Activated CD8-positive, alpha-beta memory T cell treated with anti-CD3 and anti-CD28 coated beads for 24 hours (primary cell): ENCODE data around the gene NOD2.

Experiments
- DNase-seq: peaks from one replicate; pipeline ENCODE4 v3.0.0-alpha.2; 2020

The NOD2 gene

DNA sequence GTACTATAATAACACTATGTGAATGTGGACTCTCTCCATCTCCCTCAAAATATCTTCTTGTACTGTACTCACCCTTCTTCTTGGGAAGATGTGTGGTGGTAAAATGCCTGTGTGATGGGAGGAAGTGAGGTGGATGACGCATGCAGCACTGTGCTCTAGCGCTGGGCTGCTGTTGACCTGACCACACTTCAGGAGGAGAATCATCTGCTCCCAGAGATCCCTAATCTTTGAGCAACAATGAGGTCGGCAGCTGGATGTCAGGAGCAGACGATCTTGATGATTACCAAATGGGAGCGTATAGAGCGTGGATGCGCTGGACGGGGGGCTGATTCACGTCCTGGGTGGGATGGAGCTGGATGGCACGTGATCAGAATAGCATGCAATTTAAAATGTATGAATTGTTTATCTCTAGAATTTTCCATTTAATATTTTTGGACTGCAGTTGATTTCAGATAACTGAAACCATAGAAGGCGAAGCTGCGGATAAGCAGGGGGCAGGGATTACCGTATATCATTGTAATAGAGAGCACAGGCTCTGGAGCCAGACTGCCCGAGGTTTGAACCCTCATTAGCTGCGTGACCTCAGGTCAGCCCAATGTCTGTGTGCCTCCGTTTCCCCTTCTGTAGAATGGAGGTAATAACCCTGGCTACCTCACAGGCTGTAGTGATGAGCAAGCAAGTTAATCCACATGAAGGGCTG is 24.8 kb downstream of the NOD2 start:
- DNase-seq: no peak

DNA sequence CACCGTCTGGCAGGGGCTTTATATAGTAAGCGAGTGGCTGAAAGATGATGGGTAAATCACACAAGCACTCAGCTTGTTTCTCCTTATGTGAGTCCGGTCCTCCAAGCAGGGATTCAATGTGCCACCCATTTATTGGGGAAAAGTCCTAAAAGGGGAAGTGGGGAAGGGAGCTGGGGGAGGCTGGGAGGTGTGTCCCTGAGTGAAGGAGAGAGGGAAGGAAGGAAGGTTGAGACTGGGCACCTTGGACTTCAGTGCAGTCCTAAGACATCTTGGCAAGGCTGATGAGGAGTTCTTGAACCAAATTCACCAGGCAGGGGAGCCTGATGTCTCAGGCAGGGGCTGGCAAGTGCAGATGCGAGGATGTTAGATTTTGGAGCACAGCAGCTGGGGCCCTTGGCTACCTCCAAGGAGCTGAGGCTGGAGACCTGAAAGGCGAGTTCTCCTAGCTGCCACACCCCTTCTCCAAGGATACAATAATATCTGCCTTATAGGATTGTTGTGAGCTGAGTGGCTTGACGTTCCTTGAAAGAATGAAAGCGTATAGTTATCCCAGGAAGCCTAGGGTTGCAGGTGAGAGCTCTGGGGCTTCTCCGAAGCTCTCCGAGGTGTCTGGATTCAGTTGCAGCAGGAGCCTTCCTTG is 25.5 kb downstream of the NOD2 start:
- DNase-seq: no peak

DNA sequence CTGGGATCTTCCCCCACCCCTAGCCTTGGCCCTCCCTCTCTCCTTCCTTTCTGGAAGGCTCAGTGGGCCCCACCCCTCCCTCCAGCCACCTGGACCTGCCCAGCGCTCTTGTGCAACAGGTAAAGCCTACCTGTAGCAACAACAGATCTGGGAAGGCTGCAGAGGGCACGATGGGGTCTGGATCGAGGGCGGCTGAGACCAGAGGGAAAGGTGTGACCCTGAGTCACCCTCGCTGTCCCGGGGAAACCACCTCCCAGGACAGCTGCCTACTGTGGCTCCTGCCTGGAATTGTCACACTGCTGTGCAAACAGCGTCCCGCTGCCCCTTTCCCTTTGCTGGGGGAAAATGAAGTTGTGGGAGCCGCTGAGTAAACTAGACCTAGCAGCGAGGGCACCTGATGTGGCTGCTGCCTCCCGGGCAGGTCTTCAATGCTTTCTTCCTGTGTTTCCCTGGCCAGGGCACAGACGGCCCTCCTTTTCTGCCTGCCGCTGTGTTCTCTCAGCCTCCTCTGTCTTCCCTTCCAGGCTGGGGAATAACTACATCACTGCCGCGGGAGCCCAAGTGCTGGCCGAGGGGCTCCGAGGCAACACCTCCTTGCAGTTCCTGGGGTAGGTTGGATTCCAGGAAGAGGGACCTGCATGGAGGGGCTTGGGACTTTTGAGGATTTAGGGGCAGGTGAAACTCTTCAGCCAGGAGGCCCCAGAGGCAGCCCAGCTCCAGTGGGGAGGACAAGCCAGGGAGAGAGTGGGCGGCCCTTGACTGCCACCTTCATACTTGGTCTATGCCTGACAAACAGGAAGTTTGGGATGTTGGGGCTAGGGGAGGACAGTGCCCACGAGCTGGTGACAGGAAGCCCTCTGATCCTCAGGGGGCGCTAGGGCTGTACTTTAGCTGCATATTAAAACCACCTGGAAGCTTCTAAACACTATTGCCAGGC is 26.3 kb downstream of the NOD2 start:
- no peak for DNase-seq

DNA sequence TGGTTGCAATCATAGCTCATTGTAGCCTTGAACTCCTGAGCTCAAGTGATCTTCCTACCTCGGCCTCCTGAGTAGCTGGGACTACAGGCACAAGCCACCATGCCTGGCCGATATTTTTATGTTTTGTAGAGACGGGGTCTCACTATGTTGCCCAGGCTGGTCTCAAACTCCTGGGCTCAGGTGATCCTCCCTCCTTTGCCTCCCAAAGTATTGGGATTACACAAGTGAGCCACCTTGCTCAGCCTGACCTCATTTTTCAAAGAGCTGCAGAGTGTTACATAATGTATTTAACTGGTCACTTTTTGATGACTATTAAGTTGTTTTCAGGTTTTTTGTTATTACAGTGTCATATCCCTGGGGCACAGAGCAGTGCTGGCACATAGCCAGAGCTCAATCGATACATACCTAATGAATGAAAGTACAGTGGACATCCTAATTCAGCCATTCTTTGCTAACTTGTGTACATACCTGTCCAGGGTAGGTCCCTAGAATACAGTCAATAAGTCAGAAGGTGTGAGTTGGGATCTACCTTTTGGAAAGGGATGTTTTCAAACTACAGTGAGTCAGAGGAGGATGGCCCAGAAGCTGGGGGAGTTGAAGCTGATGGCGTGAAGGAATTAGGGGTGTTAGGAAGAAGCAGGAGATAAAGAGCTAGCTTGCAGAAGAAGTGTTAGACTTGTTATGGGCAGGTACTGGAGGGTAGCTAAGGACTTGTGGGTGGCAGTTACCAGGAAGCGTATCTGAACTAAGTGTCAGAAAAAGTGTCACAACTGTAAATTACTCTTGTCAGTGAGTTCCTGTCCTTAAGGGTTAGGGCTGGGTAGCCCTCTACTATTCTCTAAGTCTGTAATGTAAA is 28.4 kb downstream of the NOD2 start:
- DNase-seq: no peak

DNA sequence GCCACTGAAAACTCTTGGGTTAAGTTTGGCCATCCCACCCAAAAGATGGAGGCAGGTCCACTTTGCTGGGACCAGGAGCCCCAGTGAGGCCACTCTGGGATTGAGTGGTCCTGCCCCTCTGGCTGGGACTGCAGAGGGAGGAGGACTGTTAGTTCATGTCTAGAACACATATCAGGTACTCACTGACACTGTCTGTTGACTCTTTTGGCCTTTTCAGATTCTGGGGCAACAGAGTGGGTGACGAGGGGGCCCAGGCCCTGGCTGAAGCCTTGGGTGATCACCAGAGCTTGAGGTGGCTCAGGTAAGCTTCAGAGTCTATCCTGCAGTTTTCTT is 29.0 kb downstream of the NOD2 start:
- no peak for DNase-seq

DNA sequence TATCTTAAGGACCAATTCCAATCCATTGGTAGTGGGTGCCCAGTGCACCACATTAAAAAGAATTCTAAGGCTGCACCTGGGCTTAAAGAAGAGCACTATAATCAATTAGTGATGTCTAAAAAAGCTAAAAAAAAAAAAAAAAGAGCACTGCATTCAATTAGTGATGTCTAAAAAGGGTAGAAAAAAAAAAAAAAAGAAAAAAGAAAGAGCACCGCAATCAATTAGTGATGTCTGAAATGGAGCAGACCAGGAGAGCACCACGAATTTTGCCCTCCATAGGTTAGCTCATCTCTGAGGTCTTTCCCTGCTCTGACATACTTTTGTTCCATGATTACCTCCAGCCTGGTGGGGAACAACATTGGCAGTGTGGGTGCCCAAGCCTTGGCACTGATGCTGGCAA is 29.6 kb downstream of the NOD2 start:
- DNase-seq: no peak

DNA sequence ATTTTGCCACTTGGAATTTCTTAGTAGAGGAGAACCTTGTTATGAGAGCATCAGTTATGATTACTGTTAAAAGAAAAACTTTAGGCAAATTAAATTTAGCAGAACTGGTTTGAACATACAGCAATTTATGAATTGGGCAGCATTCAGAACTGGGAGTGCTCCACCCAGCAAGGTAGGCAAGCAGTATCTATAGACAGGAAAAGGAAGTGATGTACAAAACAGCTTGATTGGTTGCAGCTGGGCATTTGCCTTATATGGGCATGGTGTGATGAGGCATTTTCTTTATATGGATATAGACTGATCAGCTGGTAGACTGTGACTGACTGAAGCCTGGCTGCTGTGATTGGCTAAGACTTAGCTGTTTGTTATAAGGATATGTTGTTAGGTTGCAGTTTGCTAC is 30.9 kb downstream of the NOD2 start:
- no peak for DNase-seq

DNA sequence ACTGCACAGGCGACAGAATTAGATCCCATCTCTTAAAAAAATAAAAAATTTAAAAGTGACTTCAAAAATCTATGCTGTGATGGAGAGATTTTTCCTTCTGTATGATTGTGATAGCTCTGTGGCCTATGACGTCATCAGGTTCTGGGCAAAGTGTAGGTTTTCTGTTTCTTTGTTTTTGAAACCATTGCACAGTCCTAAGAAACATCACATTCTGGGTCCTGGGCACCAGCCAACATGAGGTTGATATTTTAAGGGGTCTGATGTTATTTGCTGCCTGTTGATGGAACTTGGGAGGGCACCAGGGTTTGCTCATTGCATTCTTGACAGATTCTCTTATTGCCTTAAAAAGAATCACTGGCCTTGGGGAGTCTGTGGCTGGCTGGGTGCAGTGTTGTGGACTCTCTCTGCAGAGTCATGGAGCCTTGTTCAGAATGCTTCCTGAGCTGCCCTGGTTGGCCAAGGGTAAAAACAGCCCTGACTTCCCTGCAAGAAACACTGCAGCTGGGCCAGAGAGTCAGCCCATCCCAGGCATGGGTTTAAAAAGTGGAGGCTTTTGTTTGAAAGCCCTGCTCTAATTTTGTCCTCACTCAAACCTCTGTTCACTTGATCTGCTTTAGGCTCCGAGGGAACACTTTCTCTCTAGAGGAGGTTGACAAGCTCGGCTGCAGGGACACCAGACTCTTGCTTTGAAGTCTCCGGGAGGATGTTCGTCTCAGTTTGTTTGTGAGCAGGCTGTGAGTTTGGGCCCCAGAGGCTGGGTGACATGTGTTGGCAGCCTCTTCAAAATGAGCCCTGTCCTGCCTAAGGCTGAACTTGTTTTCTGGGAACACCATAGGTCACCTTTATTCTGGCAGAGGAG is 38.0 kb downstream of the NOD2 start:
- DNase-seq: no peak

DNA sequence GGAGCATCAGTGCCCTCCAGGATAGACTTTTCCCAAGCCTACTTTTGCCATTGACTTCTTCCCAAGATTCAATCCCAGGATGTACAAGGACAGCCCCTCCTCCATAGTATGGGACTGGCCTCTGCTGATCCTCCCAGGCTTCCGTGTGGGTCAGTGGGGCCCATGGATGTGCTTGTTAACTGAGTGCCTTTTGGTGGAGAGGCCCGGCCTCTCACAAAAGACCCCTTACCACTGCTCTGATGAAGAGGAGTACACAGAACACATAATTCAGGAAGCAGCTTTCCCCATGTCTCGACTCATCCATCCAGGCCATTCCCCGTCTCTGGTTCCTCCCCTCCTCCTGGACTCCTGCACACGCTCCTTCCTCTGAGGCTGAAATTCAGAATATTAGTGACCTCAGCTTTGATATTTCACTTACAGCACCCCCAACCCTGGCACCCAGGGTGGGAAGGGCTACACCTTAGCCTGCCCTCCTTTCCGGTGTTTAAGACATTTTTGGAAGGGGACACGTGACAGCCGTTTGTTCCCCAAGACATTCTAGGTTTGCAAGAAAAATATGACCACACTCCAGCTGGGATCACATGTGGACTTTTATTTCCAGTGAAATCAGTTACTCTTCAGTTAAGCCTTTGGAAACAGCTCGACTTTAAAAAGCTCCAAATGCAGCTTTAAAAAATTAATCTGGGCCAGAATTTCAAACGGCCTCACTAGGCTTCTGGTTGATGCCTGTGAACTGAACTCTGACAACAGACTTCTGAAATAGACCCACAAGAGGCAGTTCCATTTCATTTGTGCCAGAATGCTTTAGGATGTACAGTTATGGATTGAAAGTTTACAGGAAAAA is 38.8 kb downstream of the NOD2 start:
- no peak for DNase-seq

DNA sequence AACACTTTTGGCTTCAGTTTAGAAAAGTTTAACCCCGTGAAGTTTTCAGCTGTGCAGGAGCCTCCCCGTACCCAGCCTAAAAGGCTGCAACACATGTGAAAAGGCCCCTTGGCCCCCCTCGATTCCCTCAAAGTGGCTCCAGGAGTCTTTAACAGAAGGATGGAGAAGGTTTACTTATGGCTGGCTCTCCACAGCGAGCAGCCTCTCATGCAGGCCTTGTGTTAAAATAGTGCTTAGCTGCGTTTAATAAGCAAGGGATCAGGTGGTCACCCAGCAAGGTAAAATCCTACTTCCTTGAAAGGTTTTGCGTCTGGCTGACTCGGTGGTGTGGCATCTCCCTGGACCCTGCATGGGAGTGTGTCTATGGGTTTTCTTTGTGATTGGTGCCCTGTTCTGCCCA is 40.1 kb downstream of the NOD2 start:
- no peak for DNase-seq

DNA sequence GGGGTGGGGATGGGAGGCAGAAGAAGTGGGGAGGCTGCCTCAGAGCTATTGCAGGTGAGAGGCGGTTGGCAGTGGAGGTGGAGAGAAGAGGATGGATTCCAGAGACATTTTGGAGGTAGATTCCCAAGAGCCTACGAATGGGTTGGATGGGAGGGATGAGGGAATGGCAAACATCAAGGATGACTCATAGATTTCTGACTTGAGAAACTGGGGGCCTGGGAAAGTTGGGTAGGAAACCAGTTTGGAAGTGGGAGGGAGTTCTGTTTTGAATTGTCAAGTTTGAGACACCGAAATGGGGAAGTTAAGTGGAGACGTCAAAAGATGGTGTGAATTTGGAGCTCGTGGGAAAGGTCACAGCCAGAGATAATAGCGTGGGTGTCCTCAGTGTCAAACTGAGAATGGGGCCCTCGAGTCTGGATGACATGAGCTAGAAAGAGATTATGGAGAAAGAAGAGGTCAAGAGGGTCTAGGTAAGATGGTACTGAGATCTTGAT is 42.3 kb downstream of the NOD2 start:
- DNase-seq: no peak

DNA sequence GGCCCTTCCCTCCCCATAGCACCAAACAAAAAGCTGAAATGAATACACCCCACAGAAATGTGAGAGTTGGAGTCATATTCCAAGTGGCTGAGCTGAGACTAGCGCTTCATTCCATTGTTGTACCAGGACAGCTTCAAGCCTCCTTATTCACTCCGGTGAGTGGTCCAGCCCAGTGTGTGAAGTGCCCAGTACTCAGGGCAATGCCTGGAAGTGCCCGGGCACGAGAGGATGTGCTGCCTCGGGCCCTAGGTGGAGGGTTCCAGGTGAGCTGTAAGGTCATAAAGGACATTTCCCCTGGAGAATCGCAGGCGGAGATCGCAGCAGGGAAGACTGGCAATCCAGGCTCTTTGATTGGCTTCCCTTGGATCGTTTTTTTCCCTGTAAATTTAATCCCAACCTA is 43.0 kb downstream of the NOD2 start:
- no peak for DNase-seq

DNA sequence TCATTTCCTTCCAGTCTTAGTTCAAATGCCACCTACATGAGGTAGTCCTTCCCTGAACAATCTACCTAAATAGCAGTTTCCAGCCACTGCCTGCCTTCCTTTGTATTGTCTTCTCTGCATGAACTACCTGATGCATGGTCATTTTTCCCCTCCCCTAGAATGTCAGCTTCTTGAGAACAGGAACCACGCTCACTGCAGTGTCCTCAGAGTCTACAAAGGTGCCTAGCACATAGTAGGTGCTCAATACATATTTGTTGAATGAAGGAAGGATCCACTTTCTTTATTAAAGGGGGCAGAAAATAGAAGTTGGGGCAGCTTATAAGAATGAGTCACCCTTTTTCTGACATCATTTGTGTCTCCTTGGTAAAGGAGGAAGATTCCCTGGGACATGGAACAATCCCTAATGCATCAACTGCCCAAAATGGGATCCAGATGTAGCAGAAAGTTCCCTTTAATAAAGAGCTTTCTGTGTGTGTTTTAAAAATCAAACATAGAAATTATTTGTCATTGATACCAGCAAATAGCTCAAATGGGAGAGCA is 44.1 kb downstream of the NOD2 start:
- DNase-seq: no peak

DNA sequence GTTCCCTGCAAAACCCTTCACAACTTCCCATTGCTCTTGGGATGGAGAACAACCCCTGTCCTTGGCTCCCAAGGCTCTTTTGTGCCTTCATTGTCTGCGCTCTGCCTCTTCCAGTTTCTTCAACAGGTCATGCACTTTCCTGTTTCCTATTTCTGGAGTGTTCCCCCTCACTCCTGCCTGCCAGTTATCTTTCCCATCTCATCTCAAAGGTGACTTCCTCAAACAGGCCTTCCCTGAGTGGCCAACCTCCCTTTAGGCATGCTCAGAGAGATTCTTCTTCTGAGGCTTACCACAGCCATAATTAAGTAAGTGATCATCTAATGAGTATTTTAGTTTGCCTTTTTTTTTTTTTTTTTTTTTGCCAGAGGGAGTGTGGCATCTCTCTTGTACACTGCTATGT is 45.6 kb downstream of the NOD2 start:
- no peak for DNase-seq

DNA sequence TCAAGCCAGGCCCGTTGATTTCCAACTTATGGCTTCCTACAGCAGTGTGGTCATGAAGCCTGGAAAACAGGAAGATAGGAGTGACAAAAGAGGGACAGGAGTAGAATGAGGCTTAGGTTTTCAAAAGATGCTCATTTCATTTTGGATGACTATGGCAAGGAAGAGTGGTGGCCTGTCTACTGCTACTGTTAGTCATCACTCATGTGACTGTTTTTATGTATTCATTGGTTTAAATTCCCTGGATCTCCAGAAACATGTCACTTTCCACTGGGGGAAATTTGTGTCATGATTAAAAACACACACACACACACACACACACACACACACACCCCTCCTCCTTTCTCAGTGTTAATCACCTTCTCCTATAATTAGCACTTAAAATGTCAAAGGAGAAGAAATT is 47.3 kb downstream of the NOD2 start:
- DNase-seq: no peak

DNA sequence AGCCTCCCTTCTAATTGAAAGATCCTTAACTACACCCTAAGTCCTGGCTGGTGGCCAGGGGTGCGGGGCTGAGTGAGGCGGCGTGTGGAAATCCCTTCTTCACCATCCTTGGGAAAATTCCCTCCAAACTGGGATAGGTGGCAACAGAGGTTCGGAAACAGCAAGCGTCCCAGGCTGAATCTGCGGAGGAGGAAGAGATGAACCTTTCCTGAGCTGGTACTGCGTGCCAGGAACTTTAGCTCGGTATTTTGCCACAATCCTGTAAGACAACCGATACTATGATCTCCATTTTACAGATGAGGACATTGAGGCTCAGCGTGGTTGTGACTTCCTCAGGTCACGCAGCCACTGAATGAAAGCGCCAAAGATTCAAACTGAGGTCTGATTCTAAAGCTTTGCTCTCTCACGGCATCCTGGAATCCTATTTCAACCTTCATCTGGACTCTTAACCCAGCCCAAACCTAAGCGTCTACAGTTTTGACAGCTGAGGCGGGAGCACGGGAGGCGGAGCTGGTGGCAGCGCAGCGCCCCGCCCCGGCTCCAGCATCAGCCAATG is 47.9 kb downstream of the NOD2 start:
- DNase-seq: no peak

DNA sequence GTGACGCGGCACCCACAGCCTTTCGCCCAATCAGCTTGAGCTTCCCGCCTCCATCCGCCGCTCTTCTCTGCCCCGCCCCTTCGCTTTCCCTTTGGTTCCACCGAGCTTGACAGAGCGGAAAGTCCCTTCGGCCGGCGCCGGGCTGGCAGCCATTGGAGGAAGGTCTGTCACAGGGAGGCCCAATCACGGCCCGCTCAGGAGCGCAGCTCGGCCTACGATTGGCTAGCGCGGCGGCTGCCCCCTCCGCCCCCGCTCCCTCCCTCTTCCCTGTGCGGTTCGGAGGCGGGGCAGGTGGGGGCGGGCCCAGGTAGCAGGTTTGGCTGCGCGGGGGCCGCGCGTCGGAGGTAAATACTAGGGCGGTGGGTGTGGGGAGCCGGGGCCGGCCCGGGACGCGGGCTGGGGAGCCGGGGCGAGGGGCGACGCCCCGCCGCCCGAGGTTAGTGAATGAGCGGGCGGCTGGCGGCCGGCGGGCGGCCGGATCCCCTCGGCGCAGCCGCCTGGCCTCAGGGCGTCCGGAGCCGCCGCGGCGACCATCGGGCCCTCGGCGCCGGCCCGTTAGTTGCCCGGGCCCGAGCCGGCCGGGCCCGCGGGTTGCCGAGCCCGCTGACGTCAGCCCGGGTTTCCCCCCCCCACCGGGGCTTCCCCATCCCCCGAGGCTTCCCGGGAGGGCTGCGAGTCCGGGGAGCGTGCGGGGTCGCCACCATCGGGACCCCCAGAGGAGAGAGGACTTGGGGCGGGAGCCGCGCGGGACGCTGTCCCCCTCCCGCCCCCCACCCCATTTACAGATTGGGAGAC is 48.6 kb downstream of the NOD2 start, which contains the start of gene CYLD:
TSS of gene CYLD (plus strand) at position 306 of the 795 bp plus-strand sequence. CDS start 7,613 bp downstream, outside the sequence.
- peak; percentile 98 for DNase-seq

DNA sequence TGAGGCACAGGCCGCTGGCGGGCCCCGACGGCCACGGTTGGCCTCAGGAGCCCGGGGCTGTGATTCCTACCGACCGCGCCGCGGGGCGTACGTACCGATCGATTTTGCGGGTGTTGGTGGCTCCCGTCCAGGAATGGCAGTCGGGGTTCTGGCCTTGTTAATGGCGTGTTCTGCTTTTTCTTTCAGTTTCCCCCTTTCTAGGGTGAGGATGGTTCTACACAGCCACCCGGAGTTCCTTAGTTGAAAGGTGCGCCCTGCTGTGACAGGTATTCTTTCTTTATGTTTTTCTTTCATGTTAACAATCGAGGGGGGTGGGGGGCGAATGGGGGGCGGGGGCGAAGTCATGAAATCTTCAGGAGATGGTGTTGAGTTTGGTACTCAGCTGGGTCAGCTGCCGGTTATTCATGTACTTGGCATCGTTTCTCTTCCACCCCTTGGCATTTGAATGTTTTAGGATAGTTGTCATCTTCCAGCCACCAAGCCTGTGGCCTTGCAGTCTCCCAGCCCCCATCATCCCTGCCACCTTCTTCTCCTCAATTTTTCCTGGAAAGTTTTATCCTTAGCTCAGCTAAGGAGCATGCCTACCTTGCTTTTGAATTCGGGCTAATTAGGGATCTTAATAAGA is 49.3 kb downstream of the NOD2 start:
- peak; percentile 79 for DNase-seq
